Esophagus mucosa (tissue), 1 donor: Measurements from ENCODE around the gene MEF2B. TPM values are rescaled to one million over a fixed set of nuclear protein-coding genes. Genes with fewer than 3 reads are reported as not detected.

ENCODE experiments used
- ATAC-seq: fragments of 200-7000 bp; cut with Tn5 transposase; one replicate; pipeline ENCODE4 v1.9.1; 2020
- total RNA-seq: library from RNA; stranded (reverse); gene quantifications from one replicate; pipeline ENCODE4 v1.2.4, GENCODE V29; 2023
- donor health status: DM: yes; HTN: yes; CAD: no.

The MEF2B gene
- total RNA-seq, 1 donor from 2014 or later: 1.4 TPM

DNA sequence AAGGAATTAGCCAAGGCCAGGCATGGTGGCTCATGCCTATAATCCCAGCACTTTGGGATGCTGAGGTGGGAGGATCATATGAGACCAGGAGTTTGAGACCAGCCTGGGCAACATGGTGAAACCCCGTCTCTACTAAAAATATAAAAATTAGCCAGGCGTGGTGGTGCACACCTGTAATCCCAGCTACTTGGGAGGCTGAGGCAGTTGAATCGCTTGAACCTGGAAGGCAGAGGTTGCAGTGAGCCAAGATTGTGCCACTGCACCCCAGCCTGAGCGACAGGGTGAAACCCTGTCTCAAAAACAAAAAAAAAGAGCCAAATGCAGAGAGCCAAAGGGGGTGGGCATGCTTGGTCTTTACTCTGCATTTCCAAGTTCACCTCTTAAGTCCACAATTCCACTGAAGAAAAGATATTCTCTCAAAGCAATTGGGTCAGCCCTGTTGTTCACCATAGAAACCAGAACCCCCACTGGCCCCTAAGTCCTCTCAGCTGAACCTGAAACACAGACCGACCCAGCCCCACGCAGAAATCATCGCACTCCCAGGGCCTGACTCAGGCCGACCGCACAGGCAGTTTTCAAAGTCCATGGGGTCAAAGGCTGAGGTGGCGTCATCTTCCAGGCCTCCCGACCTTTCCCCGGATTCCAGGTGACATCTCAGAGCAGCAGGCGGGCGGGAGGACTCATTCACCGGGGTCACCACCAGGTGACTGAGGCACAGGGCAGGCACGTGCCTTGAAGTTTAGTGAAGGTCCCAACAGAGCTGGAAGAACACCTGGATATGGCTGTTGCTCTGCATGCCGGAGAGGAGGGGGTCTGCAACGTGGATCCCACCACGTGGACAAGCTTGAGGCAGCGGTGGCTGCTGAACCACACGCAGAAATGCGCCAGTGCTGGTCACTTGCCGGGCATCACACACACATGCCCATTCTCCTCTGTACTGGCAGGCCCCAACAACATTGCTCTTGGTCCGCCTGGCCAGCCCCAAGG is 73.1 kb downstream of the MEF2B start:
- ATAC-seq: no peak

DNA sequence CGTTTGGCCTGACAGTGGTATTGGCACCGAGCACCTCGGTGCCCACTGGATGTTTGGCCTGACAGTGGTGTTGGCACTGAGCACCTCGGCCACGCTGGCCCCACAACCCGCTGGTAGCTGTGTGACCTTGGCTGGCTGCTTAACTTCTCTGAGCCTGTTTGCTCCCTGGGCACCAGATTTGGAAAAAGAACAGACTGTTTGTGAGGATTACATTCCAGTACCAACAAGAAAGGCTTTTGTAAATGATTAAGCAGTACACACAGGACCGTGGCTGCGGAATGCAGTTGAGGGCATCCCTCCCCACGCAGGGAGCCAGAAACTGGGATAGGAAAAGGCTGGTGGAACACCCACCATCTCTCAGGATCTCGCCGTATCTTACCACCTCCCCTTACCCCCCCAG is 74.4 kb downstream of the MEF2B start:
- ATAC-seq: no peak

Other genes with a start within 250 kb of the MEF2B start
- gene HOMER3, start 229.0 kb downstream of the MEF2B start, total RNA-seq: 14.1 TPM
- gene SUGP2, start 136.7 kb downstream of the MEF2B start, total RNA-seq: 26.1 TPM
- 19.8 TPM for gene ARMC6, start 136.7 kb downstream of the MEF2B start, total RNA-seq
- gene SLC25A42, start 106.3 kb downstream of the MEF2B start, total RNA-seq: 2.5 TPM
- 18.7 TPM for gene TMEM161A, start 31.8 kb downstream of the MEF2B start, total RNA-seq
- 18.4 TPM for gene BORCS8, start 21.9 kb upstream of the MEF2B start, total RNA-seq
- gene RFXANK, start 22.0 kb upstream of the MEF2B start, total RNA-seq: 72.9 TPM
- gene NR2C2AP, start 33.2 kb upstream of the MEF2B start, total RNA-seq: 14.8 TPM
- gene NCAN, start 41.7 kb upstream of the MEF2B start, total RNA-seq: not detected
- not detected for gene TM6SF2, start 103.0 kb upstream of the MEF2B start, total RNA-seq
- 26.5 TPM for gene SUGP1, start 150.2 kb upstream of the MEF2B start, total RNA-seq
- 33.4 TPM for gene MAU2, start 150.6 kb upstream of the MEF2B start, total RNA-seq
- gene GATAD2A, start 235.4 kb upstream of the MEF2B start, total RNA-seq: 58.9 TPM